HepG2 (cell line): ENCODE measurements around the gene ABT1. TPM values are rescaled to one million over a fixed set of nuclear protein-coding genes. Genes with fewer than 3 reads are reported as not detected.
A peak's percentile ranks its signal among the peaks of the same experiment; 100 is the strongest.

Source experiments
- CAMTA2 ChIP-seq: sonication (generic); formaldehyde crosslinking; IDR thresholded peaks from 2 replicates; pipeline ENCODE4 v1.4.0; 2020; ENCODE audit warnings: mild to moderate bottlenecking, missing genetic modification reagents, borderline replicate concordance
- CEBPB ChIP-seq: IDR thresholded peaks from 2 replicates; pipeline ENCODE4 v1.6.1; 2011; ENCODE audit warnings: low read depth, low read length, improper control_type of control experiment, borderline replicate concordance
- GATA4 ChIP-seq: sonication (generic); IDR thresholded peaks from 2 replicates; pipeline ENCODE4 v1.6.1; 2016; ENCODE audit warnings: antibody characterized with exemption, low read depth, borderline replicate concordance
- HNF4G ChIP-seq, 2 experiments: sonication (generic) in 1 of 2; formaldehyde crosslinking in 1 of 2; IDR thresholded peaks; 2 replicates each; pipeline versions ENCODE4 v1.4.0 to v1.6.1; 2011 to 2020; ENCODE audit warnings: borderline replicate concordance in 2 of 2, low read depth in 2 of 2, mild to moderate bottlenecking in 2 of 2, low read length in 1 of 2, missing genetic modification reagents in 1 of 2, moderate library complexity in 1 of 2
- MTA1 ChIP-seq: sonication (generic); formaldehyde crosslinking; IDR thresholded peaks from 2 replicates; pipeline ENCODE4 v1.4.0; 2020; ENCODE audit warnings: missing genetic modification reagents, mild to moderate bottlenecking, borderline replicate concordance
- NFKBIZ ChIP-seq: IDR thresholded peaks from 2 replicates; pipeline ENCODE4 v1.6.1; 2018; ENCODE audit warnings: missing genetic modification reagents, missing compliant biosample characterization
- PHF21A ChIP-seq: sonication (generic); formaldehyde crosslinking; IDR thresholded peaks from 2 replicates; pipeline ENCODE4 v1.5.0; 2020; ENCODE audit warnings: mild to moderate bottlenecking, missing genetic modification reagents
- PITX1 ChIP-seq: sonication (generic); formaldehyde crosslinking; IDR thresholded peaks from 2 replicates; pipeline ENCODE4 v1.5.1; 2020; ENCODE audit warnings: mild to moderate bottlenecking, missing genetic modification reagents
- SP2 ChIP-seq: sonication (generic); formaldehyde crosslinking; IDR thresholded peaks from 2 replicates; pipeline ENCODE4 v1.5.1; 2020; ENCODE audit warnings: mild to moderate bottlenecking, missing genetic modification reagents
- ZFP1 ChIP-seq: IDR thresholded peaks from 2 replicates; pipeline ENCODE4 v1.6.1; 2016
- ZNF12 ChIP-seq: sonication (generic); formaldehyde crosslinking; IDR thresholded peaks from 2 replicates; pipeline ENCODE4 v1.5.0; 2020; ENCODE audit warnings: missing genetic modification reagents
- ZNF274 ChIP-seq: sonication (generic); formaldehyde crosslinking; IDR thresholded peaks from 2 replicates; pipeline ENCODE4 v1.5.1; 2020; ENCODE audit warnings: mild to moderate bottlenecking, missing genetic modification reagents
- polyA plus RNA-seq, 8 experiments: library from polyadenylated mRNA; depleted of rRNA in 3 of 8; stranded (reverse) in 7 of 8; unstranded in 1 of 8; fragments of >200 nt; fragmentation: Illumina TruSeq in 4 of 8; extraction: Trizol in 4 of 8; gene quantifications; 2 replicates each; pipeline versions ENCODE4 v1.2.1 to v1.2.3, GENCODE V29; 2011 to 2016; ENCODE audit warnings: low read depth in 4 of 8, missing spikeins in 1 of 8, mixed read lengths in 1 of 8; ENCODE audit not compliant: insufficient read depth in 1 of 8
- total RNA-seq, 5 experiments: library from RNA; depleted of rRNA; stranded (reverse); fragments of >200 nt; fragmentation: Illumina TruSeq; extraction: Trizol; gene quantifications; 2 replicates each; pipeline ENCODE4 v1.2.3, GENCODE V29; 2016; ENCODE audit warnings: low read depth in 1 of 5
- TF ChIP-seq, protein P1 (sequence below): sonication (generic); formaldehyde crosslinking; IDR thresholded peaks from 2 replicates; pipeline ENCODE4 v1.8.0; 2022; ENCODE audit warnings: low read depth, missing genetic modification reagents
- TF ChIP-seq, protein P2 (sequence below): sonication (generic); formaldehyde crosslinking; IDR thresholded peaks from 2 replicates; pipeline ENCODE4 v1.4.0; 2020; ENCODE audit warnings: missing genetic modification reagents
- TF ChIP-seq, protein P3 (sequence below), 2 experiments: fragments of 450-650 bp in 1 of 2; sonication (generic) in 1 of 2; formaldehyde crosslinking; IDR thresholded peaks; 2 replicates each; pipeline versions ENCODE4 v1.5.0 to v1.8.0; 2020 to 2022; ENCODE audit warnings: mild to moderate bottlenecking in 1 of 2, missing genetic modification reagents in 1 of 2
- TF ChIP-seq, protein P4 (sequence below): sonication (generic); formaldehyde crosslinking; IDR thresholded peaks from 2 replicates; pipeline ENCODE4 v1.5.1; 2020; ENCODE audit warnings: missing genetic modification reagents, mild to moderate bottlenecking, borderline replicate concordance

ABT1 gene
- total and polyA plus RNA-seq, 2 of the 13 experiments (the other 11 are each of a cell fraction or from before 2014, with no cell fraction given) = 38.4 TPM

- TF ChIP-seq, protein P1, sequence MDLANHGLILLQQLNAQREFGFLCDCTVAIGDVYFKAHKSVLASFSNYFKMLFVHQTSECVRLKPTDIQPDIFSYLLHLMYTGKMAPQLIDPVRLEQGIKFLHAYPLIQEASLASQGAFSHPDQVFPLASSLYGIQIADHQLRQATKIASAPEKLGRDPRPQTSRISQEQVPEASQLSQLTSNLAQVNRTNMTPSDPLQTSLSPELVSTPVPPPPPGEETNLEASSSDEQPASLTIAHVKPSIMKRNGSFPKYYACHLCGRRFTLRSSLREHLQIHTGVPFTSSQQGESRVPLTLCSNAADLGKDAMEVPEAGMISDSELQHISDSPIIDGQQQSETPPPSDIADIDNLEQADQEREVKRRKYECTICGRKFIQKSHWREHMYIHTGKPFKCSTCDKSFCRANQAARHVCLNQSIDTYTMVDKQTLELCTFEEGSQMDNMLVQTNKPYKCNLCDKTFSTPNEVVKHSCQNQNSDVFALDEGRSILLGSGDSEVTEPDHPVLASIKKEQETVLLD (CRISPR knock-in tag) = peak; percentile 69; the same call in 1 of the 2 replicates
- peak; percentile 87 for TF ChIP-seq SP2 (CRISPR knock-in tag)
- TF ChIP-seq PHF21A (CRISPR knock-in tag) = peak; percentile 95
- peak; percentile 89; the same call in 1 of the 2 replicates for TF ChIP-seq ZNF274 (CRISPR knock-in tag)
- TF ChIP-seq, protein P2, sequence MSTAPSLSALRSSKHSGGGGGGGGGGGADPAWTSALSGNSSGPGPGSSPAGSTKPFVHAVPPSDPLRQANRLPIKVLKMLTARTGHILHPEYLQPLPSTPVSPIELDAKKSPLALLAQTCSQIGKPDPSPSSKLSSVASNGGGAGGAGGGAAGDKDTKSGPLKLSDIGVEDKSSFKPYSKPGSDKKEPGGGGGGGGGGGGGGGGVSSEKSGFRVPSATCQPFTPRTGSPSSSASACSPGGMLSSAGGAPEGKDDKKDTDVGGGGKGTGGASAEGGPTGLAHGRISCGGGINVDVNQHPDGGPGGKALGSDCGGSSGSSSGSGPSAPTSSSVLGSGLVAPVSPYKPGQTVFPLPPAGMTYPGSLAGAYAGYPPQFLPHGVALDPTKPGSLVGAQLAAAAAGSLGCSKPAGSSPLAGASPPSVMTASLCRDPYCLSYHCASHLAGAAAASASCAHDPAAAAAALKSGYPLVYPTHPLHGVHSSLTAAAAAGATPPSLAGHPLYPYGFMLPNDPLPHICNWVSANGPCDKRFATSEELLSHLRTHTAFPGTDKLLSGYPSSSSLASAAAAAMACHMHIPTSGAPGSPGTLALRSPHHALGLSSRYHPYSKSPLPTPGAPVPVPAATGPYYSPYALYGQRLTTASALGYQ = no peak; the same call in 1 of the 2 replicates
- TF ChIP-seq, protein P3, sequence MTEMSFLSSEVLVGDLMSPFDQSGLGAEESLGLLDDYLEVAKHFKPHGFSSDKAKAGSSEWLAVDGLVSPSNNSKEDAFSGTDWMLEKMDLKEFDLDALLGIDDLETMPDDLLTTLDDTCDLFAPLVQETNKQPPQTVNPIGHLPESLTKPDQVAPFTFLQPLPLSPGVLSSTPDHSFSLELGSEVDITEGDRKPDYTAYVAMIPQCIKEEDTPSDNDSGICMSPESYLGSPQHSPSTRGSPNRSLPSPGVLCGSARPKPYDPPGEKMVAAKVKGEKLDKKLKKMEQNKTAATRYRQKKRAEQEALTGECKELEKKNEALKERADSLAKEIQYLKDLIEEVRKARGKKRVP (CRISPR knock-in tag; IDR thresholded peaks at IDR 0.05) = peak in 1 of 2 experiments; percentile 92; a peak in 2 of 4 replicates
- peak; percentile 78; the same call in 1 of the 2 replicates for TF ChIP-seq GATA4
- TF ChIP-seq MTA1 (CRISPR knock-in tag) = peak; percentile 97
- TF ChIP-seq ZFP1 (CRISPR knock-in tag) = peak; percentile 97
- TF ChIP-seq CAMTA2 (CRISPR knock-in tag) = no peak
- peak; percentile 97 for TF ChIP-seq NFKBIZ
- TF ChIP-seq ZNF12 (CRISPR knock-in tag) = no peak; the same call in 1 of the 2 replicates
- peak; percentile 85 for TF ChIP-seq PITX1
- peak; percentile 100 for TF ChIP-seq CEBPB
- TF ChIP-seq, protein P4, sequence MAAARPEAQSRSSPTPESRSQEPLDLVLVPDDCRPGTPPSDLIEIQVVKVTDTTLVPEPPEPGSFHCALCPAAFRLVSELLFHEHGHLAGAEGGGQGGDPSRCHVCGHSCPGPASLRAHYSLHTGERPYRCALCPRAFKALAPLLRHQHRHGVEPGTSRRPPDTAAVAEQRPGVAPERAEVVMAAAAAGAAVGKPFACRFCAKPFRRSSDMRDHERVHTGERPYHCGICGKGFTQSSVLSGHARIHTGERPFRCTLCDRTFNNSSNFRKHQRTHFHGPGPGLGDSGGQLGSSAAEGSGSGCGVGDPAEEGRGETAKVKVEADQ (CRISPR knock-in tag) = peak; percentile 92
- peak; percentile 16; the same call in 1 of the 2 replicates for TF ChIP-seq HNF4G (IDR thresholded peaks at IDR 0.05; ENCODE audit: borderline replicate concordance, low read depth, low read length)
- peak; percentile 63; the same call in 1 of the 2 replicates for TF ChIP-seq HNF4G (CRISPR knock-in tag; IDR thresholded peaks at IDR 0.05; ENCODE audit: borderline replicate concordance, low read depth)
Observed at GRCh38 chr6:26596579-26597388, at the start of gene ABT1 (continued).
